Lower leg skin (tissue), 3 donors: ENCODE data around the gene ESPN.
"Not testable (repeated sequence)": the region's sequence is repeated elsewhere in the genome, so short reads cannot be mapped to it uniquely, and the experiment has no call there.

Experiments used
- CTCF ChIP-seq, 3 donors: fragments of 450-650 bp; IDR thresholded peaks; one replicate each; pipeline ENCODE4 v1.5.1; 2016; ENCODE audit warnings: antibody characterized with exemption in 3 of 3, mild to moderate bottlenecking in 3 of 3, moderate library complexity in 2 of 3
- POLR2A ChIP-seq, 2 donors: fragments of 450-650 bp; IDR thresholded peaks; one replicate each; pipeline ENCODE4 v1.6.1; 2016 to 2017; ENCODE audit warnings: antibody characterized with exemption in 2 of 2, mild to moderate bottlenecking in 1 of 2, moderate library complexity in 1 of 2

GRCh38 chr1:6436277-6436676 lies 11.7 kb downstream of the ESPN start:
- TF ChIP-seq CTCF, POLR2A (IDR thresholded peaks at IDR 0.05): not testable (repeated sequence)
